Medulla oblongata (tissue), 1 donor: ENCODE measurements around the gene KRT80.

Source experiments
- DNase-seq: peaks from one replicate; pipeline ENCODE4 v3.0.0-alpha.2; 2015; ENCODE audit errors: extremely low spot score

Gene KRT80

GRCh38 chr12:52198454-52199215, 6.8 kb upstream of the KRT80 start:
- no peak for DNase-seq

DNA sequence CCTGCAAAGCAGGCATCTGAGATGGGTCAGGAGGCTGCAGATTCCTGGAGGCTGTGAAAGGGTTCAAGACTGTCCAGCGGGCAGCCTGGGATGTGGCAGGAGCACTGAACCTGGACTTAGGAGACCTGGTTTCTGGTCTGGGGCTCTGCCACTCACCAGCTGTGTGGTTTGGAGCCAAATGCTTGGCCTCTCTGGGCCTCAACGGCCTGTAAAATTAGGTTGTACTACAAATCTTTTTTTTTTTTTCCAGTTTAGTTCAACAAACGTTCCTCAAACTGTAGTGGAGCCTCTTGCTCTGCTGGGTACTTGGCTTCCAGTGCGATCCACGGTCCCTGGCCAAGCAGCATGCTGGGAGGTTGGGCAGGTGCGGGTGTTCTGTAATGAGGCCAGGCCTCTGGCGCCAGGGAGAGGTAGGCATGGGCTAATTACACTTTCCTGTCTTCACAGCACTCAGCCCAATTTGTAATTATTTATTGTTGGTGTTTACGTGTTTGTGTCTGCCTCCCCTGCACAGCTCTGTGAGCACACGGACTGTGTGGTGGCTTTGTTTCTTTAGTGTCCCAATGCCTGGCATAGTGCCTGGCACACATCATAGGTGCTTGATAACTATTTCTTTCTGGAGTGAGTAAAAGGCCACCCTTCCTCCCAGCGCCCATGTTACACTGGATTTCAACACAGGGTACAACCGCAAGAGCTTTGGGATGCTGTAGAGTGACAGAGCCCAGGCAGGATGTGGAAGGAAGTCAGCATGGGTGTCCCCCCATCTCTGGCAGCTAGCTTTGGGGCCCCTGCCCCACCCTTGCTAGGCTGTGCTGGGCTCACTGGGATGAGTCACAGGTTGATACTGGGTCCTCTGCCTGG, 5.8 kb upstream of the KRT80 start:
- no peak for DNase-seq

DNA sequence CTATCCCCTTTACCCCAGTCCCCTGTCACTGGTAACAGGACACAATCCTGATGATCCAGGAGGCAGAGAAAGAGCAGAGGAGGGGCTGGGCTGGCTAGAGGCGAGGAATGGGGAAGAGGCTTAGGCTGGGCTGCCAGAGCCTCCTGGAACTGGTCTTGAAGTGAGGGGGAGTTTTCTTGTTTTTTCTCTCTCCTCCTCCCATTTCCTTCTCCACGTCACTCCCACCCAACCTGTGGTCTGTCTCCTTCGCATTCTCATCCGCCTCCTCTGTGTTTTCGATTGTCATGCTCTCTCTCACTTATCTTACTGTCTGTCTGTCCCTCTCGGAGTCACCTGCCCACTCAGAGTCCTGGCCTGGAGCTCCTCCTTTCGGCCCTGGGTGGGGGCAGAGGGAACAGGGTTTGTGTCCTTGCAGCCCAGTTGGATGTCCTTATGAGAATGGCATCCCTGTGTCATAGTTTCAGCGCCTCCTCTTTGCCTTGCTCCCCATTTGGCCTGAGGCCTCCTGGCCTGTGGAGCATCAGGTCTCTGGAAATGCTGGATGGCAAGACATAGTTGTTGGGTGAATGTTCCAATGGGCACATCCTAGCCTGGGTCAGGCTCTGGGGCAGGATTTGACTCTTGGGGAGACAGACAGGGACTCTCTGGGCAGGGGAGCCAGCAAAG, 3.4 kb upstream of the KRT80 start:
- DNase-seq, result no peak

- no peak for DNase-seq
These were observed 2.2 kb upstream of the KRT80 start for GRCh38 chr12:52193991-52194390.

- no peak for DNase-seq
These were observed 1.7 kb upstream of the KRT80 start for GRCh38 chr12:52193532-52193931.

GRCh38 chr12:52190860-52191729, 719 bp downstream of the KRT80 start:
- no peak for DNase-seq

- DNase-seq, result no peak
These were observed 2.2 kb downstream of the KRT80 start for GRCh38 chr12:52189376-52190174.

- no peak for DNase-seq
These were observed 3.2 kb downstream of the KRT80 start for GRCh38 chr12:52188658-52189057.

GRCh38 chr12:52187640-52188039, 4.2 kb downstream of the KRT80 start:
- no peak for DNase-seq

DNA sequence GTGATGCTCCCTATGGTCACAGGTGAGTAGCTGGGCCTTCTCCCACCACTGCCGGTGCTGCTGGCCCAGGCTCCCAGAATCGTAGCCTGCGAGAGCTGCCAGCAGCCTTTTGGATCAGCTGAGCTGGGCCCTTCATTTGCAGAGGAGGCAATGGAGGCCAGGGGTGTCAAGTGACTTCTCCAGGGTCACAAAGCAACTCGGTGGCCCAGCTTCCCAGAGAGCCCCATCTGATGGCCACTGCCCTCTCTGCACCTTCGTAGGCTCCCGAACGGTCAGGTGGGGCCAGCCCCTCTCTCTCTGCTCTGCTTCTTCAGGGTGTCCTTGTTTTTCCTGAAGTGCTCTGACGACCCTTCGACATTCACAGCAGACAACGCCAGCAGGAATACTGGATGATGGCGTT, 4.6 kb downstream of the KRT80 start:
- no peak for DNase-seq

- no peak for DNase-seq
These were observed 5.5 kb downstream of the KRT80 start for GRCh38 chr12:52186118-52186840.

DNA sequence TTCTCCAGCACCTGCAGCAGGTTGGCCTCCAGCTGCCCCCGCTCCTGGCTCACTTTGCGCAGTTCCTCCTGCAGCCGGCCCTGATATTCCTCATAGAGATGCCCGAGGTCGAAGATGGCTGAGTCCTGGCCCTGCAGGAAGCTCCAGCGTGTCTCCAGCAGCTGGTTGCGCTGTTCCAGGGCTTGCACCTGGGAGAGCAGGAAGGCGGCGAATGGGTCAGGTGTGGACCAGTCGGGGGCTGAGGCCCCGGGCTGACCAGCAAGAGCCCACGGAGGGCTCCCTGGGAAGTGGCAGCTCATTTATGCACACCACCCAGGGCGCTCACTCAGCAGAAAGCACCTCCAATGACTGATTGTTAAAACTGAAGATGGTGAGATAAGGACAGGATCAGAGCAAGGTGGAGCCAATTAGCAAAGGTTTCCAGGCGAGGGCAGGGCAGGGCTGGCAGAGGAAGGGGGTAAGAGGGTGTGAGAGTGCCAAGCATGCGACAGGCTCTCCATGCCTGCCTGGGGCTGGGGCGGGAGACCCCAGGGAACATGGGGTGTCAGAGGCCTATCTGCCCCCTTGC, 6.3 kb downstream of the KRT80 start:
- DNase-seq, result no peak

GRCh38 chr12:52184813-52185212, 7.0 kb downstream of the KRT80 start:
- DNase-seq, result no peak

DNA sequence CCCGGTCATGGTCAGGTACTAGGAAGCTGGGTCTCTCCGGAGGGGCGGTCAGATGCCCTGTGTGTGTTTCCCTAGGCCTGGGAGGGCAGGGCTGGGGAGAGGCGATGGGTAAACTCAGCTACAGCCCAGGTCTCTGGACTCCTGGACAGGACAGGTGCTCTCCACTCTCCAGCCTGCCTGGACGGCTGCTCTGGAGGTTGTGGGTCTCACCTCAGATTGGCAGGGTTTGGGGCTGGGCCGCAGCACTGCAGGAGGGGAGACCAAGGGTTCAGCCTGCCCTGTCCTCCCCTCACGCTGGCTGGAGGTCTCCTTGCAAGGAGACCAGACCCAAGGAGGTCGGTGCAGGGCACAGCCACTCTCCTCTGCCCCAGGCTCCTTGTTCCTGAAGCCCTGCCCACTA, 7.8 kb downstream of the KRT80 start:
- no peak for DNase-seq

DNA sequence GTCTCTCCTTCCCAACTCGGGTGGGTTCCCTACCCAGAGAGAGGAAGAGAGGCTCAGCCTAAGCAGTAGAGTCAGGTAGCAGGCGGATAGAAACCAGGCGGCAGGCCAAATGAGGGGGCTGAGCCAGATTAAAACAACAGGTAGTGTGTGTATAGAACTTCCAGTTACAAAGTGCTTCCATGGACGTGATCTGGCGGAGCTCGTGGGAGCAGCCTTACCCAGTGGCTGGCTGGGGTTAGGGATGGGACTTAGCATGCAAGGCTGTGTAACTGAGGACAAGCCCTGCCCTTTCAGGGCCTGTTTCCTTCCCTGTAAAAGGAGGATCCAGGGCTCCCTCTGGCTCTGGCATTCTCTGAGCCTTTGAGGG, 8.3 kb downstream of the KRT80 start:
- no peak for DNase-seq

DNA sequence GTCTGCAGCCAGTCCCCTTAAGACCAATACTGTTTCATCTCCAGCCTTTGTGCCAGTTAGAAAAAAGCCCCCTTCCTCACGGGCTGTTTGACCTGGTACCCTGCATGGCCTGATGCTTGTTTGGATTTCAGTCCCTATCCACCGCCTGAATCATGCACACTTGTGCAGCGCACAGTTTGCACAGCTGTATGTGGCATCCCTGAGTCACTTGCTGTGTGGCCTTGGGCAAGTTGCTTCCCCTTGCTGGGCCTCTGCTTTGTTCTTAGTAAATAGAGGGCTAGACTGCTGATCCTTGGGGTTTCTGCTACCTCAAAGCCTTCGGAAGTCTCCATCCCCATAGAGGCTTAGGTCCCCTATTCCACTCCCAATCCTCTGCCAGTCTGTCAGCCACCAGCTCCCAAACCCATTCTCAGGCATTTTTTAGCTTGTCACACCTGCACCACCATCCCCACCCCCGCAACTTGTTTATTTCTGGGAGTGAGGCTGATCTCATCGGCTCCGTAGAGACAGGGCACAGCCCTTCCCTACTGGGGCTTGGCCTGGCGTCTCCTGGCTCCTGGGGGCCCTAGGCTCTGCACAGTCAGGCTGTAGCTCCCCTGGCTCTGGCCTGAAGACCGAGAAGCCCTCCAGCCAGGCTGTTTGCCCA, 8.8 kb downstream of the KRT80 start:
- no peak for DNase-seq

DNA sequence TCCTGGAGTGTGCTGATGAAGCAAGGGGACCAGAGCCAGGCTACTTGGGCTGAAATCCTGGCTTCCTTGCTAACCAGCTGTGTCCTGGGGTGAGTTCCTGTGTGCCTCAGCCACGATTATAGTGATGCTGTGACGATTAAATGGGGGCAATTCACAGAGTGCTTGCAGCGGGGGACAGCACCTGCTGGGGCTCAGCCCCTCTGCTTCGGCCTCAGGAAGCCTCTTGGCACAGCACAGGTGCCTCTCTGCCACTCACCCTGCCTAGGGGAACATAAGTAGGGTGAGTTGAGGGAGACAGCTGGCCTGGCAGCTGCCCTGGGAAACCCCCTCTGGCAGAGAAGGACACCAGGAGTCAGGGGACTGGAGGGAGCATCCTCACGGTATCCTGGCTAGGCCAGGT, 9.4 kb downstream of the KRT80 start:
- DNase-seq, result no peak

GRCh38 chr12:52181746-52182145, 10.1 kb downstream of the KRT80 start:
- no peak for DNase-seq

GRCh38 chr12:52180971-52181628, 10.7 kb downstream of the KRT80 start:
- DNase-seq, result no peak
